ENCODE results near the gene PRR13. TPM values are rescaled to one million over a fixed set of nuclear protein-coding genes. Genes with fewer than 3 reads are reported as not detected.

PRR13 gene
- total RNA-seq, 1 experiment from 2014 or later: 216 TPM

GRCh38 chr12:53459097-53459496 is 17.6 kb downstream of the PRR13 start:
- DNase-seq (ENCODE audit: low read depth, low spot score) (no peak), ATAC-seq (no peak)
- ChIA-PET RAD21 (ENCODE audit: low non-redundant PET in 1 of 2, low total read pairs in 2 of 2, uncharacterized antibody in 2 of 2, unreplicated experiment in 2 of 2) (no interaction called here), CTCF (interaction anchor here (1.5 kb wide), 1 partner anchor 18 kb away, joined by 5 read pairs; no protein-coding TSS in a partner anchor), POLR2A (no interaction called here)
- H3K4me1 ChIP-seq (ENCODE audit: control insufficient read depth in 1 of 2, insufficient read depth in 2 of 2, low read length in 2 of 2): no peaks in the 10 kb centered on the region; a peak in 1 of 4 replicates
- H3K27me3 ChIP-seq (ENCODE audit: insufficient read depth, low read length): no peaks in the 10 kb centered on the region
- no peak for TF ChIP-seq POLR2A (IDR thresholded peaks at IDR 0.05; ENCODE audit: borderline replicate concordance, extremely low read depth, insufficient read depth, insufficient read length)
- TF ChIP-seq, protein P1, sequence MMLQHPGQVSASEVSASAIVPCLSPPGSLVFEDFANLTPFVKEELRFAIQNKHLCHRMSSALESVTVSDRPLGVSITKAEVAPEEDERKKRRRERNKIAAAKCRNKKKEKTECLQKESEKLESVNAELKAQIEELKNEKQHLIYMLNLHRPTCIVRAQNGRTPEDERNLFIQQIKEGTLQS (IDR thresholded peaks at IDR 0.05): no peak
- no peak for TF ChIP-seq CEBPB (IDR thresholded peaks at IDR 0.05; ENCODE audit: low read depth)
- TF ChIP-seq SRF (IDR thresholded peaks at IDR 0.05; ENCODE audit: low read depth): no peak
- TF ChIP-seq, protein P2, sequence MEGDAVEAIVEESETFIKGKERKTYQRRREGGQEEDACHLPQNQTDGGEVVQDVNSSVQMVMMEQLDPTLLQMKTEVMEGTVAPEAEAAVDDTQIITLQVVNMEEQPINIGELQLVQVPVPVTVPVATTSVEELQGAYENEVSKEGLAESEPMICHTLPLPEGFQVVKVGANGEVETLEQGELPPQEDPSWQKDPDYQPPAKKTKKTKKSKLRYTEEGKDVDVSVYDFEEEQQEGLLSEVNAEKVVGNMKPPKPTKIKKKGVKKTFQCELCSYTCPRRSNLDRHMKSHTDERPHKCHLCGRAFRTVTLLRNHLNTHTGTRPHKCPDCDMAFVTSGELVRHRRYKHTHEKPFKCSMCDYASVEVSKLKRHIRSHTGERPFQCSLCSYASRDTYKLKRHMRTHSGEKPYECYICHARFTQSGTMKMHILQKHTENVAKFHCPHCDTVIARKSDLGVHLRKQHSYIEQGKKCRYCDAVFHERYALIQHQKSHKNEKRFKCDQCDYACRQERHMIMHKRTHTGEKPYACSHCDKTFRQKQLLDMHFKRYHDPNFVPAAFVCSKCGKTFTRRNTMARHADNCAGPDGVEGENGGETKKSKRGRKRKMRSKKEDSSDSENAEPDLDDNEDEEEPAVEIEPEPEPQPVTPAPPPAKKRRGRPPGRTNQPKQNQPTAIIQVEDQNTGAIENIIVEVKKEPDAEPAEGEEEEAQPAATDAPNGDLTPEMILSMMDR (IDR thresholded peaks at IDR 0.05 in 2 of 3, conservative IDR thresholded peaks at IDR 0.05 in 1 of 3; ENCODE audit: borderline replicate concordance in 1 of 3, insufficient read depth in 1 of 3, low read depth in 2 of 3, low read length in 2 of 3): no peak
- no peak for TF ChIP-seq RAD21 (IDR thresholded peaks at IDR 0.05; ENCODE audit: low read depth)
- no peak for TF ChIP-seq ZNF274 (IDR thresholded peaks at IDR 0.05; ENCODE audit: low read depth, low read length)
- TF ChIP-seq SP1 (IDR thresholded peaks at IDR 0.05; ENCODE audit: low read depth): no peak
- no peak for TF ChIP-seq EZH2 (IDR thresholded peaks at IDR 0.05)
- TF ChIP-seq, protein P3, sequence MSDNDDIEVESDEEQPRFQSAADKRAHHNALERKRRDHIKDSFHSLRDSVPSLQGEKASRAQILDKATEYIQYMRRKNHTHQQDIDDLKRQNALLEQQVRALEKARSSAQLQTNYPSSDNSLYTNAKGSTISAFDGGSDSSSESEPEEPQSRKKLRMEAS (IDR thresholded peaks at IDR 0.05): no peak
- TF ChIP-seq JUND (IDR thresholded peaks at IDR 0.05): no peak
- no peak for TF ChIP-seq TCF7L2 (IDR thresholded peaks at IDR 0.05; ENCODE audit: borderline replicate concordance, extremely low read depth, insufficient read depth, insufficient read length)
- no peak overlapping the region for H2AFZ ChIP-seq (ENCODE audit: low read depth, low read length, poor library complexity, severe bottlenecking)
- H3K9me3 ChIP-seq (ENCODE audit: control insufficient read depth in 1 of 2, insufficient read depth in 1 of 2, low read depth in 1 of 2, low read length in 2 of 2): no peaks in the 10 kb centered on the region
- BruUV-seq (replicated peaks): no TSS peak
- no peak overlapping the region for H3K4me2 ChIP-seq (ENCODE audit: low read length)
- intact Hi-C loops (cut with micrococcal nuclease): no loop called here
- H3K79me2 ChIP-seq (ENCODE audit: insufficient read depth, low read length): peaks cover 100% of the 10 kb centered on the region
- no peak overlapping the region for H3K4me3 ChIP-seq (replicated peaks in 1 of 2; ENCODE audit: low read depth in 1 of 2, low read length in 2 of 2)
- H3K9me2 ChIP-seq (ENCODE audit: insufficient read depth): no peaks in the 10 kb centered on the region
- H3K9ac ChIP-seq (ENCODE audit: low read length): no peak overlapping the region
- H4K20me1 ChIP-seq (ENCODE audit: insufficient read depth): peaks cover 74% of the 10 kb centered on the region; the same call in 1 of the 2 replicates
- H3K36me3 ChIP-seq (ENCODE audit: control insufficient read depth in 1 of 2, insufficient read depth in 2 of 2, low read length in 2 of 2): peaks cover 89 to 93% of the 10 kb centered on the region in 2 experiments
- no peak overlapping the region for H3K27ac ChIP-seq (ENCODE audit: low read depth, low read length)

Measured in HCT116 (cell line).